Islet precursor cell (in vitro differentiated cells): ENCODE results near the gene TOGARAM2.
A peak's percentile ranks its signal among the peaks of the same experiment; 100 is the strongest.

Experiments
- DNase-seq: peaks from one replicate; pipeline ENCODE4 v3.0.0-alpha.2; 2018

Gene TOGARAM2

GRCh38 chr2:28981016-28981441, at the start of gene TOGARAM2:
TSS of gene TOGARAM2 (plus strand) at chr2:28981298. CDS start at chr2:28994835, 13,537 bp downstream.
- no peak for DNase-seq

- DNase-seq = no peak
Measured at GRCh38 chr2:28934769-28935168, 46.3 kb upstream of the TOGARAM2 start.

GRCh38 chr2:28941008-28941407, 40.1 kb upstream of the TOGARAM2 start:
- no peak for DNase-seq

- no peak for DNase-seq
Measured at GRCh38 chr2:28944535-28945248, 36.4 kb upstream of the TOGARAM2 start.

GRCh38 chr2:28948160-28948559, 32.9 kb upstream of the TOGARAM2 start:
- DNase-seq = no peak

GRCh38 chr2:28949190-28949589, 31.9 kb upstream of the TOGARAM2 start:
- DNase-seq = no peak

- no peak for DNase-seq
Measured at GRCh38 chr2:28949617-28950305, 31.3 kb upstream of the TOGARAM2 start.

- no peak for DNase-seq
Measured at GRCh38 chr2:28950941-28951630, 30.0 kb upstream of the TOGARAM2 start.

GRCh38 chr2:28951910-28952835, 28.9 kb upstream of the TOGARAM2 start:
- no peak for DNase-seq

- no peak for DNase-seq
Measured at GRCh38 chr2:28952836-28953211, 28.3 kb upstream of the TOGARAM2 start.

GRCh38 chr2:28955467-28955866, 25.6 kb upstream of the TOGARAM2 start:
- DNase-seq = no peak

- peak; percentile 83 for DNase-seq
Measured at GRCh38 chr2:28956415-28956826, 24.7 kb upstream of the TOGARAM2 start.

- DNase-seq = no peak
Measured at GRCh38 chr2:28956890-28957289, 24.2 kb upstream of the TOGARAM2 start.

GRCh38 chr2:28958689-28959088, 22.4 kb upstream of the TOGARAM2 start:
- peak; percentile 87 for DNase-seq

- DNase-seq = no peak
Measured at GRCh38 chr2:28960401-28960800, 20.7 kb upstream of the TOGARAM2 start.

- DNase-seq = no peak
Measured at GRCh38 chr2:28962505-28962904, 18.6 kb upstream of the TOGARAM2 start.

GRCh38 chr2:28970464-28971160, 10.5 kb upstream of the TOGARAM2 start:
- peak; percentile 58 for DNase-seq

- no peak for DNase-seq
Measured at GRCh38 chr2:28972778-28973335, 8.2 kb upstream of the TOGARAM2 start.

GRCh38 chr2:28974252-28974651, 6.8 kb upstream of the TOGARAM2 start:
- no peak for DNase-seq

- DNase-seq = no peak
Measured at GRCh38 chr2:28975671-28976070, 5.4 kb upstream of the TOGARAM2 start.

GRCh38 chr2:28976584-28976983, 4.5 kb upstream of the TOGARAM2 start:
- DNase-seq = peak; percentile 95
